HUDEP-2 (cell line): ENCODE data around the gene EFCC1.
A peak's percentile ranks its signal among the peaks of the same experiment; 100 is the strongest.

Experiments used
- DNase-seq, 76 experiments: peaks; one replicate each; lab custom pipeline; 2025; ENCODE audit not compliant: unreplicated experiment in 76 of 76; lab: John Stamatoyannopoulos, UW

The EFCC1 gene

GRCh38 chr3:128994581-128995546, 6.2 kb upstream of the EFCC1 start:
- no peak for DNase-seq

- DNase-seq, result no peak
These were observed 5.4 kb upstream of the EFCC1 start for GRCh38 chr3:128995737-128996136.

GRCh38 chr3:128996200-128996599, 4.9 kb upstream of the EFCC1 start:
- no peak for DNase-seq

GRCh38 chr3:128996726-128997125, 4.4 kb upstream of the EFCC1 start:
- DNase-seq, result no peak

- no peak for DNase-seq
These were observed 3.5 kb upstream of the EFCC1 start for GRCh38 chr3:128997486-128998133.

- no peak for DNase-seq
These were observed 2.5 kb upstream of the EFCC1 start for GRCh38 chr3:128998561-128998960.

GRCh38 chr3:128999102-128999501, 2.0 kb upstream of the EFCC1 start:
- no peak for DNase-seq

- DNase-seq, result no peak
These were observed 383 bp upstream of the EFCC1 start for GRCh38 chr3:129000742-129001100.

GRCh38 chr3:129001806-129002572, 885 bp downstream of the EFCC1 start:
- DNase-seq, result no peak

GRCh38 chr3:129002573-129003569, 1.8 kb downstream of the EFCC1 start:
- no peak for DNase-seq

GRCh38 chr3:129003578-129004112, 2.5 kb downstream of the EFCC1 start:
- DNase-seq, result no peak

GRCh38 chr3:129004639-129005295, 3.7 kb downstream of the EFCC1 start:
- no peak for DNase-seq

- DNase-seq, result no peak
These were observed 4.6 kb downstream of the EFCC1 start for GRCh38 chr3:129005526-129006303.

- no peak for DNase-seq
These were observed 5.8 kb downstream of the EFCC1 start for GRCh38 chr3:129006864-129007263.

- peak in 1 of 76 experiments; percentile 2 for DNase-seq
These were observed 6.7 kb downstream of the EFCC1 start for GRCh38 chr3:129007792-129008191.

GRCh38 chr3:129009266-129009665, 8.2 kb downstream of the EFCC1 start:
- no peak for DNase-seq

GRCh38 chr3:129010310-129010956, 9.3 kb downstream of the EFCC1 start:
- no peak for DNase-seq

GRCh38 chr3:129013491-129013891, 12.4 kb downstream of the EFCC1 start:
- no peak for DNase-seq
